Type B pancreatic cell (in vitro differentiated cells): ENCODE data around the gene SELENBP1. TPM values are rescaled to one million over a fixed set of nuclear protein-coding genes. Genes with fewer than 3 reads are reported as not detected.
"Not testable (repeated sequence)": the region's sequence is repeated elsewhere in the genome, so short reads cannot be mapped to it uniquely, and the experiment has no call there.

Experiments
- DNase-seq: peaks from one replicate; pipeline ENCODE4 v3.0.0; 2021; ENCODE audit warnings: mixed read lengths; ENCODE audit not compliant: unreplicated experiment; ENCODE audit errors: extremely low spot score
- H3K27ac Mint-ChIP-seq: 2 replicates; pipeline ENCODE4 v1.8.0; 2021; ENCODE audit warnings: mild to moderate bottlenecking, mixed read lengths
- H3K27me3 Mint-ChIP-seq: 2 replicates; pipeline ENCODE4 v1.8.0; 2021; ENCODE audit warnings: mixed read lengths
- H3K36me3 Mint-ChIP-seq: 2 replicates; pipeline ENCODE4 v1.8.0; 2021; ENCODE audit warnings: mixed read lengths
- H3K4me1 Mint-ChIP-seq: one replicate; pipeline ENCODE4 v1.8.0; 2021; ENCODE audit warnings: mixed read lengths; ENCODE audit not compliant: unreplicated experiment
- H3K4me3 Mint-ChIP-seq: 2 replicates; pipeline ENCODE4 v1.8.0; 2021; ENCODE audit warnings: mild to moderate bottlenecking, mixed read lengths
- H3K9me3 Mint-ChIP-seq: 2 replicates; pipeline ENCODE4 v1.8.0; 2021; ENCODE audit warnings: mixed read lengths
- total RNA-seq: library from RNA; stranded (reverse); gene quantifications from 2 replicates; pipeline ENCODE4 v1.2.1, GENCODE V29; 2021; ENCODE audit warnings: low replicate concordance
- TF ChIP-seq, protein P1 (sequence below): fragments of 200-600 bp; sonication (generic); conservative IDR thresholded peaks from 2 replicates; pipeline ENCODE4 v1.5.0; 2021; ENCODE audit warnings: antibody characterized with exemption, mild to moderate bottlenecking

SELENBP1 gene
- total RNA-seq, 1 donor from 2014 or later: 39.2 TPM

DNA sequence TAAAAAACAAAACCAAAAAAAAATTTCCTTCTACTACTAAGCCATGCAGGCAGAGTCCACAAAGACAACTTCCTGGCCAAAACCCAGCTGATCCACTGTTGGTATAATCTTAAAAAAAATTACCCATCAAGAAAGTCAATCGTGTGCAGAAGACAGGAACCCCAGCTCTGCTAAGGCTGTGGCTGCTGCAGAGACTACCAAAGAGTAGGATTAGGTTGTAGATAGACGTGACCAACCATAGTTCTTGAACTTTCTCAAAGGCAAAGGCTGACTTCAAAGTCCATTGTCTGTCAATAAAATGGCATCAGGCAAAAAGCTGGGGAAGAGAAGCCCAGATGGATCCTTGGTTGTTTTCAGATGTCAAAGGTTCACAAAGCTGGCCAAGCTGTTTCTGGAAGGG, 30.3 kb upstream of the SELENBP1 start:
- H3K27me3 Mint-ChIP-seq: peaks cover 3% of the 10 kb centered on the region
- H3K9me3 Mint-ChIP-seq: peaks cover 4% of the 10 kb centered on the region
- DNase-seq: no peak
- H3K4me3 Mint-ChIP-seq: no peak overlapping the region
- peaks cover 20% of the 10 kb centered on the region for H3K4me1 Mint-ChIP-seq
- peak overlapping the region; percentile 54 for H3K27ac Mint-ChIP-seq
- H3K36me3 Mint-ChIP-seq: peaks cover 34% of the 10 kb centered on the region
- TF ChIP-seq, protein P1, sequence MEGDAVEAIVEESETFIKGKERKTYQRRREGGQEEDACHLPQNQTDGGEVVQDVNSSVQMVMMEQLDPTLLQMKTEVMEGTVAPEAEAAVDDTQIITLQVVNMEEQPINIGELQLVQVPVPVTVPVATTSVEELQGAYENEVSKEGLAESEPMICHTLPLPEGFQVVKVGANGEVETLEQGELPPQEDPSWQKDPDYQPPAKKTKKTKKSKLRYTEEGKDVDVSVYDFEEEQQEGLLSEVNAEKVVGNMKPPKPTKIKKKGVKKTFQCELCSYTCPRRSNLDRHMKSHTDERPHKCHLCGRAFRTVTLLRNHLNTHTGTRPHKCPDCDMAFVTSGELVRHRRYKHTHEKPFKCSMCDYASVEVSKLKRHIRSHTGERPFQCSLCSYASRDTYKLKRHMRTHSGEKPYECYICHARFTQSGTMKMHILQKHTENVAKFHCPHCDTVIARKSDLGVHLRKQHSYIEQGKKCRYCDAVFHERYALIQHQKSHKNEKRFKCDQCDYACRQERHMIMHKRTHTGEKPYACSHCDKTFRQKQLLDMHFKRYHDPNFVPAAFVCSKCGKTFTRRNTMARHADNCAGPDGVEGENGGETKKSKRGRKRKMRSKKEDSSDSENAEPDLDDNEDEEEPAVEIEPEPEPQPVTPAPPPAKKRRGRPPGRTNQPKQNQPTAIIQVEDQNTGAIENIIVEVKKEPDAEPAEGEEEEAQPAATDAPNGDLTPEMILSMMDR: no peak

DNA sequence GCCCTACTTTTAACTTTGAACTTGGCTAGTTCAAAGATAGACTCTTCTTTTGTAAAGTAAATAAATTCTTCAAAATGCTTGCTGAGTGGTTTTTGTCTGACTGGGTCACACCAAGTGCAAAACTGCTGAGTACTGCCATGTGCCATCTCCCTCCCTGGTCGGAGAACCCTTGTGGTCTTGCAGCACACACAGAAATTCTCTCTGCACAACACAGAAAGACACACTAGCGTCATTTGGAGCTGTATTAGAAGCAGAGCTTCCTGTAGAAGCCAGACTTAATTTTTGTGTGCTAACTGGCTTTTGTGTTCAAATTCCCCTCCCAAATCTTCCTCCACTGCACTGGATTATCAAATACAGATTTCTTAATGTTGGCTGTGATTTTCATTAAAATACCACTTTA, 29.4 kb upstream of the SELENBP1 start:
- TF ChIP-seq, protein P1: no peak
- peaks cover 31% of the 10 kb centered on the region for H3K36me3 Mint-ChIP-seq

DNA sequence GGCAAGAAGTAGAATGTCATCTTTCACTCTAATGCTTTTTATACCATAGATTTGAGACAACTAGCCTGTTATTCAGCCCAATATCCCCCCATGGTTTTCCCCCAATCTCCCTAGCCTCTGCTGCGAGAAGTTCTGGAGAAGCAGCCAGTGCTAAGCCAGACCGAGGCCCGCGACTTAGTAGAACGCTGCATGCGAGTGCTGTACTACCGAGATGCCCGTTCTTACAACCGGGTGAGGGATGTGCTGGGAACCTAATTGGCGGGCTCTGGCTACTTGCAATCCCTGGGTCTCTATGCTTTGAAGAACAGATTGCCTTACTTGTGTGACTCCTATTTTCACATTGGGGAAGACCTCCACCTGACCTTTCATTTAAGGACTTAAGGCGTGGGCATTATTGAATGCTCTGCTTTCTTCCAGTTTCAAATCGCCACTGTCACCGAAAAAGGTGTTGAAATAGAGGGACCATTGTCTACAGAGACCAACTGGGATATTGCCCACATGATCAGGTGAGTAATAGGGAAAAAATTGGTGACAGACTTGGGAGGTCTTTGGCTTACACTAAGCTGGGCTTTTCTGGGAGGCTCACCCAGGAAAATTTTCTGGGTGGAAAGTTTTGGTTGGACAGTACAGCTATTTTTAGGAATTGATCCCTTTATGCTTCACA, 28.8 kb upstream of the SELENBP1 start:
- H3K27me3 Mint-ChIP-seq: peaks cover 3% of the 10 kb centered on the region
- H3K9me3 Mint-ChIP-seq: peaks cover 4% of the 10 kb centered on the region
- H3K4me1 Mint-ChIP-seq: peaks cover 20% of the 10 kb centered on the region
- TF ChIP-seq, protein P1: no peak
- no peak for DNase-seq
- H3K27ac Mint-ChIP-seq: peak overlapping the region; percentile 97
- peaks cover 31% of the 10 kb centered on the region for H3K36me3 Mint-ChIP-seq
- peak overlapping the region; percentile 97 for H3K4me3 Mint-ChIP-seq

More for the DNA sequence above, 29.4 kb upstream of the SELENBP1 start:
- Mint-ChIP-seq H3K9me3 (peaks cover 4% of the 10 kb centered on the region), H3K4me1 (peaks cover 20% of the 10 kb centered on the region), H3K27ac (no peak overlapping the region), H3K27me3 (peaks cover 3% of the 10 kb centered on the region), H3K4me3 (peak overlapping the region; percentile 57)
- DNase-seq: no peak

DNA sequence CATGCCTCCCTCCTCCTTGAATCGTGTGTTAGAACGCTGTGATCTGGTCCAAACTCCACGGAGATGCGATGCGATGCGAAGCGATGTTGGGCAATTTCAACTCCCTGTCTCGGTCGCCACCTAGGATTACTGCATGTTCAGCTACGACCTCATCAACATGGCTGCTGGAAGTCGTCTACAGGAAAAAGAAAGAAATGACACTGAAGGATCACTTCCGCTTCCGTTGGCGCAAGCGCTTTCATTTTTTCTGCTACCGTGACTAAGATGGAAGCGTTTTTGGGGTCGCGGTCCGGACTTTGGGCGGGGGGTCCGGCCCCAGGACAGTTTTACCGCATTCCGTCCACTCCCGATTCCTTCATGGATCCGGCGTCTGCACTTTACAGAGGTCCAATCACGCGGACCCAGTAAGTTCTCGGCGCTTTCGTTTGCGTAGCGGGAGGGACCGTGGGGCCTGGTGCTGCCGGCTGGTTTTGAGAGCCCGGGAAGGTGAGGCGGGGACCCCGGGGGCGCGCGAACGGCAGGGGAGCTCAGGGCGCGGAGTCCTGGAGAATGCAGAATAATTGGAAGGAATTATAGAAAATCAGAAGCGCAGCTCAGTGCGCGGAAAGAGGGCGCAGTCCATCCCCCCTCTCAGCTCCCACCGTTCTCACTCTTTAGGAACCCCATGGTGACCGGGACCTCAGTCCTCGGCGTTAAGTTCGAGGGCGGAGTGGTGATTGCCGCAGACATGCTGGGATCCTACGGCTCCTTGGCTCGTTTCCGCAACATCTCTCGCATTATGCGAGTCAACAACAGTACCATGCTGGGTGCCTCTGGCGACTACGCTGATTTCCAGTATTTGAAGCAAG, 27.0 kb upstream of the SELENBP1 start, which contains the start of gene PSMB4:
TSS of gene PSMB4 (plus strand) at position 250 of the 848 bp plus-strand sequence. CDS start at position 265, 15 bp downstream.
- peaks cover 20% of the 10 kb centered on the region for H3K4me1 Mint-ChIP-seq
- peak within 1 kb of the TSS; percentile 97 for H3K4me3 Mint-ChIP-seq
- H3K36me3 Mint-ChIP-seq: peaks cover 23% of the 10 kb centered on the region
- TF ChIP-seq, protein P1: peak; percentile 45
- peak within 1 kb of the TSS; percentile 97 for H3K27ac Mint-ChIP-seq
- H3K27me3 Mint-ChIP-seq: peaks cover 3% of the 10 kb centered on the region
- H3K9me3 Mint-ChIP-seq: peaks cover 4% of the 10 kb centered on the region
- peak; percentile 78 for DNase-seq

DNA sequence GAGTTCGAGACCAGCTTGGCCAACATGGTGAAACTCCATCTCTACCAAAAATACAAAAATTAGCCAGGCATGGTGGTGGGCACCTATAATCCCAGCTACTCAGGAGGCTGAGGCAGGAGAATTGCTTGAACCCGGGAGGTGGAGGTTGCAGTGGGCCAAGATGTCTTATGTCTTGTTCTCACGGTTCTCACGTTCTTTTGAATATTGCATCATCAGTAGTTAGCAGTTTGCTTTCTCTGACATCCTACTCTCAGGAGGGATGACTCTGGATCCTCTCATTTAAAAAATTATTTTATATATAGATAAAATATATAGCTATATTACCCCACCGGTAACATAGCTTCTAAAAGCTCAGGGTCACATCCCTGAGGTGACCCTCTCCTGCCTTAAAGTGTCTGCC, 23.8 kb upstream of the SELENBP1 start:
- DNase-seq, H3K9me3 Mint-ChIP-seq, H3K27me3 Mint-ChIP-seq, H3K4me3 Mint-ChIP-seq, H3K27ac Mint-ChIP-seq: not testable (repeated sequence)
- H3K4me1 Mint-ChIP-seq: peaks cover 19% of the 10 kb centered on the region
- peaks cover 14% of the 10 kb centered on the region for H3K36me3 Mint-ChIP-seq

DNA sequence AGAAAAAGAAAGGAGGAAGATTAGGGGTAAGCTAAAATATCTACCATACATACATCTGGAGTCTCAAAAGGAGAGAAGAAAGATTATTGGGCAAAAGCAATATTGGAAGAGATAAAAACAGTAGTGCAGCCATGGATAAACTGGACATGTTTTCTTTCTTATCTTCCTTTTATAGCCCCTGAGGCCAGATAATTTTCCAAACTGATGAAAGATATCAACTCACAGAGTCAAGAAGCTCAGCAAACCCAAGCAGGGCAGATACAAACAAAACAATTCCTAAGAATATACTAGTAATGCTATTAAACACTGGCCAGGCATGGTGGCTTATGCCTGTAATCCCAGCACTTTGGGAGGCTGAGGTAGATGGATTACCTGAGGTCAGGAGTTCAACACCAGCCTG, 21.1 kb upstream of the SELENBP1 start:
- H3K27me3 Mint-ChIP-seq: no peaks in the 10 kb centered on the region
- H3K4me1 Mint-ChIP-seq: no peaks in the 10 kb centered on the region
- no peak for DNase-seq
- no peaks in the 10 kb centered on the region for H3K9me3 Mint-ChIP-seq
- TF ChIP-seq, protein P1: no peak
- no peaks in the 10 kb centered on the region for H3K36me3 Mint-ChIP-seq
- no peak overlapping the region for H3K4me3 Mint-ChIP-seq
- H3K27ac Mint-ChIP-seq: no peak overlapping the region
